Forelimb muscle (tissue), 1 donor: ENCODE results near the gene SFRP4. TPM values are rescaled to one million over a fixed set of nuclear protein-coding genes. Genes with fewer than 3 reads are reported as not detected.
"Not testable (repeated sequence)": the region's sequence is repeated elsewhere in the genome, so short reads cannot be mapped to it uniquely, and the experiment has no call there.

Source experiments
- DNase-seq: peaks from one replicate; pipeline ENCODE4 v3.0.0-alpha.2; 2013; ENCODE audit warnings: low read depth
- polyA plus RNA-seq: library from polyadenylated mRNA; unstranded; fragments of 120-200 nt; gene quantifications from one replicate; pipeline ENCODE4 v1.2.1, GENCODE V29; 2013; ENCODE audit not compliant: insufficient read length

SFRP4 gene
- polyA plus RNA-seq, result 22.2 TPM

GRCh38 chr7:37916673-37917660 is at the start of gene SFRP4:
TSS of gene SFRP4 (minus strand) at chr7:37916817. CDS start at chr7:37916537, 280 bp downstream.
- peak; percentile 67 for DNase-seq

- DNase-seq, result no peak
Measured at GRCh38 chr7:37964196-37964595, 47.6 kb upstream of the SFRP4 start.

- no peak for DNase-seq
Measured at GRCh38 chr7:37961251-37961650, 44.6 kb upstream of the SFRP4 start.

- DNase-seq, result no peak
Measured at GRCh38 chr7:37960483-37960882, 43.9 kb upstream of the SFRP4 start.

- DNase-seq, result no peak
Measured at GRCh38 chr7:37957221-37957970, 40.8 kb upstream of the SFRP4 start.

- DNase-seq, result no peak
Measured at GRCh38 chr7:37956791-37957190, 40.2 kb upstream of the SFRP4 start.

GRCh38 chr7:37954217-37954616 is 37.6 kb upstream of the SFRP4 start:
- not testable (repeated sequence) for DNase-seq

- DNase-seq, result no peak
Measured at GRCh38 chr7:37952240-37952639, 35.6 kb upstream of the SFRP4 start.

GRCh38 chr7:37947941-37948210 is 31.3 kb upstream of the SFRP4 start:
- no peak for DNase-seq

GRCh38 chr7:37947138-37947940 is 30.7 kb upstream of the SFRP4 start:
- no peak for DNase-seq

- no peak for DNase-seq
Measured at GRCh38 chr7:37945336-37945735, 28.7 kb upstream of the SFRP4 start.

- no peak for DNase-seq
Measured at GRCh38 chr7:37944737-37945054, 28.1 kb upstream of the SFRP4 start.

GRCh38 chr7:37943905-37944736 is 27.5 kb upstream of the SFRP4 start:
- no peak for DNase-seq

GRCh38 chr7:37942934-37943610 is 26.5 kb upstream of the SFRP4 start:
- peak; percentile 65 for DNase-seq

GRCh38 chr7:37933018-37933566 is 16.5 kb upstream of the SFRP4 start:
- no peak for DNase-seq

GRCh38 chr7:37932543-37932942 is 15.9 kb upstream of the SFRP4 start:
- no peak for DNase-seq

- DNase-seq, result no peak
Measured at GRCh38 chr7:37930226-37930948, 13.8 kb upstream of the SFRP4 start.

- no peak for DNase-seq
Measured at GRCh38 chr7:37928878-37929277, 12.3 kb upstream of the SFRP4 start.

- no peak for DNase-seq
Measured at GRCh38 chr7:37927773-37928444, 11.3 kb upstream of the SFRP4 start.
